ENCODE results near the gene ITGB3.

Gene ITGB3

GRCh38 chr17:47209499-47209898 is 44.1 kb upstream of the ITGB3 start:
- no peak for TF ChIP-seq CTCF (IDR thresholded peaks at IDR 0.05)

GRCh38 chr17:47210105-47210504 is 43.5 kb upstream of the ITGB3 start:
- TF ChIP-seq CTCF (IDR thresholded peaks at IDR 0.05): no peak

- TF ChIP-seq CTCF (IDR thresholded peaks at IDR 0.05): no peak
Observed at GRCh38 chr17:47210779-47211178, 42.8 kb upstream of the ITGB3 start.

- no peak for TF ChIP-seq CTCF (IDR thresholded peaks at IDR 0.05)
Observed at GRCh38 chr17:47212458-47212857, 41.2 kb upstream of the ITGB3 start.

GRCh38 chr17:47213540-47213939 is 40.1 kb upstream of the ITGB3 start:
- TF ChIP-seq CTCF (IDR thresholded peaks at IDR 0.05): no peak

- TF ChIP-seq CTCF (IDR thresholded peaks at IDR 0.05): no peak
Observed at GRCh38 chr17:47214931-47215330, 38.7 kb upstream of the ITGB3 start.

GRCh38 chr17:47218896-47219430 is 34.7 kb upstream of the ITGB3 start:
- TF ChIP-seq CTCF (IDR thresholded peaks at IDR 0.05): no peak
